Esophagus muscularis mucosa (tissue), 3 donors: Measurements from ENCODE around the gene VEPH1.

Source experiments
- EP300 ChIP-seq: sonication (generic); formaldehyde crosslinking; IDR thresholded peaks from one replicate; pipeline ENCODE4 v1.6.1; 2017; ENCODE audit warnings: antibody characterized with exemption
- TF ChIP-seq, protein P1 (sequence below), 3 experiments: fragments of 200-600 bp in 2 of 3; fragments of 450-650 bp in 1 of 3; sonication (generic) in 2 of 3; IDR thresholded peaks; one replicate each; pipeline ENCODE4 v1.5.1; 2017 to 2019; ENCODE audit warnings: antibody characterized with exemption in 3 of 3, mild to moderate bottlenecking in 2 of 3, moderate library complexity in 1 of 3

DNA sequence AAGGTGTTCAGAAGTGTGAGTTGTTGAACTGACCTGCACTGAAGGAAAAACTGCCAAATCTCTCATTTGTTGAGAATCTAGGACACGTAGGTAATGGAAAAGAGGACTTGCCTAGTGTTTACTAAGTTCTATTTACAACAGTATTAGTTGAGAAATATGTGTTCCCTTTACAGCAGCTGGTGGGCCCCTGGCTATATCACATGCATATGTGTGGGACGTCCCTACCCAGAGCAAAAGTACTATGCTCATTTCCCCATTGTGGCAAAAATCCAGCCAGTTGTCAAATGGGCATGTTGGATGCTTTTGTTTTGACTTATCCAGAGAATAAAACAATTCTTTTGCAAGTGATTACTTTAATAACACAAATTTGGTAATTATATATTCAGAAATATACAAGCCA is 179.9 kb downstream of the VEPH1 start:
- TF ChIP-seq EP300: no peak
- TF ChIP-seq, protein P1, sequence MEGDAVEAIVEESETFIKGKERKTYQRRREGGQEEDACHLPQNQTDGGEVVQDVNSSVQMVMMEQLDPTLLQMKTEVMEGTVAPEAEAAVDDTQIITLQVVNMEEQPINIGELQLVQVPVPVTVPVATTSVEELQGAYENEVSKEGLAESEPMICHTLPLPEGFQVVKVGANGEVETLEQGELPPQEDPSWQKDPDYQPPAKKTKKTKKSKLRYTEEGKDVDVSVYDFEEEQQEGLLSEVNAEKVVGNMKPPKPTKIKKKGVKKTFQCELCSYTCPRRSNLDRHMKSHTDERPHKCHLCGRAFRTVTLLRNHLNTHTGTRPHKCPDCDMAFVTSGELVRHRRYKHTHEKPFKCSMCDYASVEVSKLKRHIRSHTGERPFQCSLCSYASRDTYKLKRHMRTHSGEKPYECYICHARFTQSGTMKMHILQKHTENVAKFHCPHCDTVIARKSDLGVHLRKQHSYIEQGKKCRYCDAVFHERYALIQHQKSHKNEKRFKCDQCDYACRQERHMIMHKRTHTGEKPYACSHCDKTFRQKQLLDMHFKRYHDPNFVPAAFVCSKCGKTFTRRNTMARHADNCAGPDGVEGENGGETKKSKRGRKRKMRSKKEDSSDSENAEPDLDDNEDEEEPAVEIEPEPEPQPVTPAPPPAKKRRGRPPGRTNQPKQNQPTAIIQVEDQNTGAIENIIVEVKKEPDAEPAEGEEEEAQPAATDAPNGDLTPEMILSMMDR (IDR thresholded peaks at IDR 0.05): no peak
